HEK293 (cell line): ENCODE measurements around the gene ELMO1.

Experiments used
- CTCF ChIA-PET: fragments of 350-600 bp; formaldehyde crosslinking; extraction: SDS; loops from one replicate; lab custom pipeline; 2021; ENCODE audit warnings: antibody characterized with exemption; lab: Yijun Ruan, JAX
- POLR2A ChIA-PET: fragments of 300-600 bp; formaldehyde crosslinking; extraction: SDS; loops from one replicate; lab custom pipeline; 2020; ENCODE audit warnings: antibody characterized with exemption, inconsistent platforms; lab: Yijun Ruan, JAX
- H3K27ac ChIP-seq: fragments of 200-500 bp; sonication (Bioruptor generic); 2 replicates; pipeline ENCODE4 v1.5.1; 2014; ENCODE audit warnings: low read depth, low read length, control low read depth, inconsistent platforms; ENCODE audit errors: extremely low read depth
- H3K36me3 ChIP-seq, 2 experiments: fragments of 200-500 bp in 1 of 2; sonication (Bioruptor generic) in 1 of 2; 1 replicate in 1 of 2; 2 replicates in 1 of 2; pipeline ENCODE4 v1.5.1; 2014 to 2017; ENCODE audit warnings: inconsistent platforms in 2 of 2, low read length in 2 of 2; ENCODE audit not compliant: control insufficient read depth in 2 of 2, insufficient read depth in 1 of 2
- H3K4me1 ChIP-seq: fragments of 200-500 bp; sonication (Bioruptor generic); 2 replicates; pipeline ENCODE4 v1.5.1; 2014; ENCODE audit warnings: mild to moderate bottlenecking, low read length, inconsistent platforms; ENCODE audit not compliant: control insufficient read depth, insufficient read depth
- H3K4me3 ChIP-seq: 2 replicates; pipeline ENCODE4 v1.5.1; 2011; ENCODE audit warnings: low read depth, mild to moderate bottlenecking, control low read depth, low read length, moderate library complexity
- H3K9me3 ChIP-seq: fragments of 200-500 bp; sonication (Bioruptor generic); 2 replicates; pipeline ENCODE4 v1.5.1; 2014; ENCODE audit warnings: low read depth, low read length, inconsistent platforms; ENCODE audit not compliant: control insufficient read depth, insufficient read depth
- GLI2 ChIP-seq: fragments of 450-650 bp; formaldehyde crosslinking; IDR thresholded peaks from 2 replicates; pipeline ENCODE4; 2017; ENCODE audit warnings: missing biosample characterization, missing genetic modification characterization, low read depth, borderline replicate concordance
- GLIS1 ChIP-seq: fragments of 450-650 bp; formaldehyde crosslinking; IDR thresholded peaks from 2 replicates; pipeline ENCODE4 v1.5.1; 2016; ENCODE audit warnings: missing biosample characterization, missing genetic modification characterization
- GLIS2 ChIP-seq: fragments of 450-650 bp; formaldehyde crosslinking; IDR thresholded peaks from 2 replicates; pipeline ENCODE4 v1.5.1; 2016; ENCODE audit warnings: missing biosample characterization, missing genetic modification characterization
- SCRT1 ChIP-seq: fragments of 450-650 bp; formaldehyde crosslinking; IDR thresholded peaks from 2 replicates; pipeline ENCODE4 v1.5.1; 2016; ENCODE audit warnings: missing biosample characterization, missing genetic modification characterization, borderline replicate concordance
- SP3 ChIP-seq: fragments of 450-650 bp; formaldehyde crosslinking; IDR thresholded peaks from 2 replicates; pipeline ENCODE4 v1.5.1; 2016; ENCODE audit warnings: missing biosample characterization, missing genetic modification characterization
- TRIM28 ChIP-seq: IDR thresholded peaks from 2 replicates; pipeline ENCODE4 v1.6.1; 2011; ENCODE audit warnings: low read length, control low read depth, borderline replicate concordance
- YY1 ChIP-seq: fragments of 450-650 bp; formaldehyde crosslinking; IDR thresholded peaks from 2 replicates; pipeline ENCODE4 v1.5.1; 2018; ENCODE audit warnings: missing biosample characterization, missing genetic modification characterization
- ZBTB20 ChIP-seq: fragments of 450-650 bp; formaldehyde crosslinking; IDR thresholded peaks from 2 replicates; pipeline ENCODE4 v1.5.1; 2016; ENCODE audit warnings: missing biosample characterization, missing genetic modification characterization
- ZNF19 ChIP-seq: fragments of 450-650 bp; formaldehyde crosslinking; IDR thresholded peaks from 2 replicates; pipeline ENCODE4; 2016; ENCODE audit warnings: missing biosample characterization, missing genetic modification characterization, low read depth
- ZNF514 ChIP-seq: fragments of 450-650 bp; formaldehyde crosslinking; IDR thresholded peaks from 2 replicates; pipeline ENCODE4 v1.5.1; 2016; ENCODE audit warnings: missing biosample characterization, missing genetic modification characterization
- ZNF558 ChIP-seq: fragments of 450-650 bp; formaldehyde crosslinking; IDR thresholded peaks from 2 replicates; pipeline ENCODE4 v1.5.1; 2016; ENCODE audit warnings: missing biosample characterization, missing genetic modification characterization
- ZNF560 ChIP-seq: fragments of 450-650 bp; formaldehyde crosslinking; IDR thresholded peaks from 2 replicates; pipeline ENCODE4 v1.5.1; 2017; ENCODE audit warnings: missing biosample characterization, missing genetic modification characterization, borderline replicate concordance
- ZNF585B ChIP-seq: fragments of 450-650 bp; formaldehyde crosslinking; IDR thresholded peaks from 2 replicates; pipeline ENCODE4 v1.5.1; 2016; ENCODE audit warnings: missing biosample characterization, missing genetic modification characterization
- ZNF610 ChIP-seq: fragments of 450-650 bp; formaldehyde crosslinking; IDR thresholded peaks from 2 replicates; pipeline ENCODE4 v1.5.1; 2016; ENCODE audit warnings: missing biosample characterization, missing genetic modification characterization, borderline replicate concordance
- ZNF658 ChIP-seq: fragments of 450-650 bp; formaldehyde crosslinking; IDR thresholded peaks from 2 replicates; pipeline ENCODE4; 2016; ENCODE audit warnings: missing biosample characterization, missing genetic modification characterization
- ZNF843 ChIP-seq: fragments of 450-650 bp; formaldehyde crosslinking; IDR thresholded peaks from 2 replicates; pipeline ENCODE4 v1.5.1; 2016; ENCODE audit warnings: missing biosample characterization, missing genetic modification characterization
- ZSCAN5A ChIP-seq: fragments of 450-650 bp; formaldehyde crosslinking; IDR thresholded peaks from 2 replicates; pipeline ENCODE4 v1.5.1; 2016; ENCODE audit warnings: missing biosample characterization, missing genetic modification characterization
- TF ChIP-seq, protein P1 (sequence below): fragments of 450-650 bp; formaldehyde crosslinking; IDR thresholded peaks from 2 replicates; pipeline ENCODE4 v1.5.1; 2016; ENCODE audit warnings: missing biosample characterization, missing genetic modification characterization
- TF ChIP-seq, protein P2 (sequence below): fragments of 450-650 bp; formaldehyde crosslinking; IDR thresholded peaks from 2 replicates; pipeline ENCODE4 v1.5.1; 2016; ENCODE audit warnings: missing biosample characterization, missing genetic modification characterization
- TF ChIP-seq, protein P3 (sequence below): fragments of 450-650 bp; formaldehyde crosslinking; IDR thresholded peaks from 2 replicates; pipeline ENCODE4 v1.5.1; 2016; ENCODE audit warnings: missing biosample characterization, missing genetic modification characterization
- TF ChIP-seq, protein P4 (sequence below): fragments of 450-650 bp; formaldehyde crosslinking; IDR thresholded peaks from 2 replicates; pipeline ENCODE4 v1.5.1; 2016; ENCODE audit warnings: missing biosample characterization, missing genetic modification characterization

ELMO1 gene

GRCh38 chr7:37225285-37225969 is 223.2 kb downstream of the ELMO1 start (continued):
- TF ChIP-seq, protein P1, sequence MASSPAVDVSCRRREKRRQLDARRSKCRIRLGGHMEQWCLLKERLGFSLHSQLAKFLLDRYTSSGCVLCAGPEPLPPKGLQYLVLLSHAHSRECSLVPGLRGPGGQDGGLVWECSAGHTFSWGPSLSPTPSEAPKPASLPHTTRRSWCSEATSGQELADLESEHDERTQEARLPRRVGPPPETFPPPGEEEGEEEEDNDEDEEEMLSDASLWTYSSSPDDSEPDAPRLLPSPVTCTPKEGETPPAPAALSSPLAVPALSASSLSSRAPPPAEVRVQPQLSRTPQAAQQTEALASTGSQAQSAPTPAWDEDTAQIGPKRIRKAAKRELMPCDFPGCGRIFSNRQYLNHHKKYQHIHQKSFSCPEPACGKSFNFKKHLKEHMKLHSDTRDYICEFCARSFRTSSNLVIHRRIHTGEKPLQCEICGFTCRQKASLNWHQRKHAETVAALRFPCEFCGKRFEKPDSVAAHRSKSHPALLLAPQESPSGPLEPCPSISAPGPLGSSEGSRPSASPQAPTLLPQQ (tag by site-specific recombination): no peak
- TF ChIP-seq ZNF843: 0 out of 2 replicates have a peak, but pooled peaks have one; percentile 41
- TF ChIP-seq ZNF610 (tag by site-specific recombination): no peak

DNA sequence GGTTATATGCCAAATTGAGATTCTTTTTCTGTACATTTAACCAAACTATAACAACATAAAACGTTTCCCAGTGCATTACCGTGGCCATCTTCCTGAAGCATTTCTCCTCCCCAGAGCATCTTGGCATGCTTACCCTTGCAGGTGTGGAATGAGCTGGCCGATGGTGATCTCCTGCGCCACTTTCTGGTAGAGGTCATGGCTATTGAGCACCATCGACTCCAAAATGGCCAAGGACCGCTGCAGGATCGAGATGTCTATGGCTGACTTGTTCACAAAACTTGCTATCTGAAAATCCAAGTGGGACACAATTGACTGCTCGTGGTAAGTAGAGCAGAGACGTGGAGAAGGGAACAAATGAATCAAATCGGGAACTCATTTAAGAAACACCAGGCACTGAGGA is 223.9 kb downstream of the ELMO1 start:
- H3K4me3 ChIP-seq: no peak overlapping the region
- no peaks in the 10 kb centered on the region for H3K36me3 ChIP-seq

DNA sequence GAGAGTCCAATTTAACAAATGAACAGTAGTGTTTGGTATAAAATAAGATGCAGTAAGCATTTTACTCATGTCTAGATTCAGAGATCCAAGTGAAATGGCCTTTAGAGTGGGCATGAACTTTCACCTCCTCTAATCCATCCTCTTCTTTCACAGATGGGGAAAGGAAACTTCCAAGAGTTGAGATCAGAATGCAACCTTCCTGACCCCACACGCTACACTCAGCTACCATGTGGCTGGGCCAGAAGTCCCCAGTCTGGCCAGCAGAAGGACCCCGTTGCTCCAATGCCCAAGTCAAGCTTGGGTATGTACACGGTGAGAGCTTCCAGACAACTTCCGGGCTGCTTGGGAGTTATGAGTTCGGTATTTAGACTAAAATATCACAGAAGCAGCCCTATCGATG is 228.0 kb downstream of the ELMO1 start:
- no peak overlapping the region for H3K27ac ChIP-seq
- no peak overlapping the region for H3K4me3 ChIP-seq
- no peaks in the 10 kb centered on the region for H3K9me3 ChIP-seq
- POLR2A ChIA-PET: no interaction called here
- H3K4me1 ChIP-seq: no peaks in the 10 kb centered on the region
- TF ChIP-seq SP3 (tag by site-specific recombination): no peak
- TF ChIP-seq ZNF558 (tag by site-specific recombination): no peak
- TF ChIP-seq, protein P2, sequence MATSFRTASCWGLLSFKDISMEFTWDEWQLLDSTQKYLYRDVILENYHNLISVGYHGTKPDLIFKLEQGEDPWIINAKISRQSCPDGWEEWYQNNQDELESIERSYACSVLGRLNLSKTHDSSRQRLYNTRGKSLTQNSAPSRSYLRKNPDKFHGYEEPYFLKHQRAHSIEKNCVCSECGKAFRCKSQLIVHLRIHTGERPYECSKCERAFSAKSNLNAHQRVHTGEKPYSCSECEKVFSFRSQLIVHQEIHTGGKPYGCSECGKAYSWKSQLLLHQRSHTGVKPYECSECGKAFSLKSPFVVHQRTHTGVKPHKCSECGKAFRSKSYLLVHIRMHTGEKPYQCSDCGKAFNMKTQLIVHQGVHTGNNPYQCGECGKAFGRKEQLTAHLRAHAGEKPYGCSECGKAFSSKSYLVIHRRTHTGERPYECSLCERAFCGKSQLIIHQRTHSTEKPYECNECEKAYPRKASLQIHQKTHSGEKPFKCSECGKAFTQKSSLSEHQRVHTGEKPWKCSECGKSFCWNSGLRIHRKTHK (tag by site-specific recombination): no peak
- no peak for TF ChIP-seq TRIM28
- TF ChIP-seq, protein P3, sequence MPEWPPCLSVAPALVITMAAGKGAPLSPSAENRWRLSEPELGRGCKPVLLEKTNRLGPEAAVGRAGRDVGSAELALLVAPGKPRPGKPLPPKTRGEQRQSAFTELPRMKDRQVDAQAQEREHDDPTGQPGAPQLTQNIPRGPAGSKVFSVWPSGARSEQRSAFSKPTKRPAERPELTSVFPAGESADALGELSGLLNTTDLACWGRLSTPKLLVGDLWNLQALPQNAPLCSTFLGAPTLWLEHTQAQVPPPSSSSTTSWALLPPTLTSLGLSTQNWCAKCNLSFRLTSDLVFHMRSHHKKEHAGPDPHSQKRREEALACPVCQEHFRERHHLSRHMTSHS (tag by site-specific recombination): no peak
- TF ChIP-seq GLI2 (tag by site-specific recombination): no peak
- TF ChIP-seq ZBTB20: no peak
- no peak for TF ChIP-seq ZNF514 (tag by site-specific recombination)
- TF ChIP-seq ZNF585B: no peak
- TF ChIP-seq, protein P4, sequence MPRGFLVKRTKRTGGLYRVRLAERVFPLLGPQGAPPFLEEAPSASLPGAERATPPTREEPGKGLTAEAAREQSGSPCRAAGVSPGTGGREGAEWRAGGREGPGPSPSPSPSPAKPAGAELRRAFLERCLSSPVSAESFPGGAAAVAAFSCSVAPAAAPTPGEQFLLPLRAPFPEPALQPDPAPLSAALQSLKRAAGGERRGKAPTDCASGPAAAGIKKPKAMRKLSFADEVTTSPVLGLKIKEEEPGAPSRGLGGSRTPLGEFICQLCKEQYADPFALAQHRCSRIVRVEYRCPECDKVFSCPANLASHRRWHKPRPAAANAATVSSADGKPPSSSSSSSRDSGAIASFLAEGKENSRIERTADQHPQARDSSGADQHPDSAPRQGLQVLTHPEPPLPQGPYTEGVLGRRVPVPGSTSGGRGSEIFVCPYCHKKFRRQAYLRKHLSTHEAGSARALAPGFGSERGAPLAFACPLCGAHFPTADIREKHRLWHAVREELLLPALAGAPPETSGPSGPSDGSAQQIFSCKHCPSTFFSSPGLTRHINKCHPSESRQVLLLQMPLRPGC (tag by site-specific recombination): no peak
- no peak for TF ChIP-seq SCRT1 (tag by site-specific recombination)
- TF ChIP-seq GLIS2 (tag by site-specific recombination): no peak
- CTCF ChIA-PET: interaction anchor here (1.0 to 1.3 kb wide), 2 partner anchors 12 to 14 kb away, joined by 3 read pairs; no protein-coding TSS in a partner anchor
- no peaks in the 10 kb centered on the region for H3K36me3 ChIP-seq

More for the DNA sequence above, 223.9 kb downstream of the ELMO1 start:
- ChIA-PET POLR2A (no interaction called here), CTCF (no interaction called here)
- Histone ChIP-seq H3K4me1 (no peaks in the 10 kb centered on the region), H3K9me3 (no peaks in the 10 kb centered on the region), H3K27ac (no peak overlapping the region)
- TF ChIP-seq GLIS1 (tag by site-specific recombination): no peak
- TF ChIP-seq ZSCAN5A (tag by site-specific recombination): no peak
- no peak for TF ChIP-seq ZNF658
- no peak for TF ChIP-seq ZNF560 (tag by site-specific recombination)
- TF ChIP-seq YY1 (tag by site-specific recombination): no peak
- TF ChIP-seq, protein P4 (tag by site-specific recombination): no peak
- no peak for TF ChIP-seq ZNF19 (tag by site-specific recombination)
